K562 (cell line): ENCODE results near the gene GNPTAB. TPM values are rescaled to one million over a fixed set of nuclear protein-coding genes. Genes with fewer than 3 reads are reported as not detected.
A peak's percentile ranks its signal among the peaks of the same experiment; 100 is the strongest.

Experiments used
- ATAC-seq: fragments of 200-7000 bp; cut with Tn5 transposase; 3 replicates; pipeline ENCODE4 v1.9.1; 2020; ENCODE audit warnings: moderate library complexity
- BruUV-seq: library from RNA; stranded (reverse); fragments of 400-500 nt; replicated peaks from 2 replicates; lab custom pipeline; 2021; lab: Mats Ljungman, UMichigan
- CTCF ChIA-PET: fragments of 300-600 bp; formaldehyde crosslinking; extraction: SDS; loops from one replicate; lab custom pipeline; 2021; ENCODE audit warnings: low intra/inter-chr PET ratio; lab: Yijun Ruan, JAX
- POLR2A ChIA-PET: fragments of 300-600, 350-650 bp; sonication (Branson Sonifier 250); formaldehyde crosslinking; extraction: SDS; loops from one replicate; lab custom pipeline; 2021; ENCODE audit warnings: antibody characterized with exemption, inconsistent platforms; lab: Yijun Ruan, JAX
- DNase-seq, 4 experiments: peaks; one replicate each; pipeline versions ENCODE4 v3.0.0 to v3.0.0-alpha.2; 2011 to 2018; ENCODE audit warnings: low spot score in 3 of 4, mixed read lengths in 3 of 4; ENCODE audit errors: extremely low read depth in 1 of 4
- FAIRE-seq: peaks from 2 replicates; lab custom pipeline; 2011; peaks lifted over from hg19 to GRCh38; lab: Jason Lieb, UNC
- H2AFZ ChIP-seq: 2 replicates; pipeline ENCODE4 v1.6.0; 2011; ENCODE audit warnings: low read depth, low read length, control low read depth, inconsistent platforms
- H3K27ac ChIP-seq: fragments of 200-600 bp; 3 replicates; pipeline ENCODE4 v1.8.0; 2011; ENCODE audit warnings: low read depth, mild to moderate bottlenecking, control low read depth, inconsistent platforms, low read length, moderate library complexity, mixed read lengths; ENCODE audit errors: extremely low read depth
- H3K27me3 ChIP-seq, 2 experiments: fragments of 300-600 bp in 1 of 2; 2 replicates in 1 of 2; 3 replicates in 1 of 2; pipeline versions ENCODE4 v1.6.0 to v1.8.0; 2011; ENCODE audit warnings: inconsistent platforms in 2 of 2, low read length in 2 of 2, mild to moderate bottlenecking in 1 of 2, mixed read lengths in 1 of 2, moderate library complexity in 1 of 2; ENCODE audit not compliant: control insufficient read depth in 2 of 2, insufficient read depth in 2 of 2
- H3K36me3 ChIP-seq: fragments of 300-600 bp; 3 replicates; pipeline ENCODE4 v1.8.0; 2011; ENCODE audit warnings: mild to moderate bottlenecking, low read length, inconsistent platforms; ENCODE audit not compliant: control insufficient read depth, insufficient read depth
- H3K4me1 ChIP-seq, 2 experiments: fragments of 200-600 bp in 1 of 2; replicated peaks in 1 of 2; 2 replicates in 1 of 2; 3 replicates in 1 of 2; pipeline versions ENCODE4 v1.5.1 to v1.8.0; 2011; ENCODE audit warnings: inconsistent platforms in 2 of 2, low read length in 2 of 2, mild to moderate bottlenecking in 1 of 2, mixed read lengths in 1 of 2, moderate library complexity in 1 of 2; ENCODE audit not compliant: control insufficient read depth in 2 of 2, insufficient read depth in 2 of 2
- H3K4me2 ChIP-seq: 2 replicates; pipeline ENCODE4 v1.6.1; 2011; ENCODE audit warnings: low read length, control low read depth, inconsistent platforms, mixed read lengths; ENCODE audit not compliant: insufficient read depth
- H3K4me3 ChIP-seq: fragments of 200-600 bp; sonication (generic), shearing (Covaris generic); 2 replicates; pipeline ENCODE4 v1.5.1; 2016; ENCODE audit warnings: control low read depth, inconsistent platforms
- H3K79me2 ChIP-seq: fragments of 200-600 bp; 3 replicates; pipeline ENCODE4 v1.8.0; 2011; ENCODE audit warnings: low read length, inconsistent platforms; ENCODE audit not compliant: control insufficient read depth, insufficient read depth
- H3K9ac ChIP-seq, 2 experiments: 2 replicates each; pipeline versions ENCODE4 v1.6.0 to v1.6.1; 2011; ENCODE audit warnings: low read depth in 2 of 2, low read length in 2 of 2, control low read depth in 1 of 2, inconsistent platforms in 1 of 2, mild to moderate bottlenecking in 1 of 2, mixed read lengths in 1 of 2; ENCODE audit not compliant: insufficient read depth in 1 of 2
- H3K9me1 ChIP-seq: one replicate; pipeline ENCODE4 v1.6.0; 2011; ENCODE audit warnings: inconsistent platforms, mild to moderate bottlenecking, low read length, moderate library complexity; ENCODE audit not compliant: control insufficient read depth, insufficient read depth
- H3K9me3 ChIP-seq: replicated peaks from 2 replicates; pipeline ENCODE4 v1.5.1; 2011; ENCODE audit warnings: low read depth, low read length, inconsistent platforms; ENCODE audit not compliant: control insufficient read depth, insufficient read depth
- H4K20me1 ChIP-seq: replicated peaks from 2 replicates; pipeline ENCODE4 v1.6.1; 2011; ENCODE audit warnings: low read length, inconsistent platforms, mixed read lengths; ENCODE audit not compliant: control insufficient read depth, insufficient read depth
- DEAF1 ChIP-seq: fragments of 450-650 bp; formaldehyde crosslinking; IDR thresholded peaks from 2 replicates; pipeline ENCODE4 v1.4.0; 2020; ENCODE audit warnings: mild to moderate bottlenecking, moderate library complexity
- GTF2F1 ChIP-seq: IDR thresholded peaks from 2 replicates; pipeline ENCODE4 v1.6.1; 2011; ENCODE audit warnings: low read depth, low read length, improper control_type of control experiment
- MEF2D ChIP-seq: conservative IDR thresholded peaks from 2 replicates; pipeline ENCODE4 v1.6.1; 2016; ENCODE audit warnings: low read depth, missing genetic modification characterization, missing compliant biosample characterization
- POLR2A ChIP-seq: fragments of 450-650 bp; conservative IDR thresholded peaks from 2 replicates; pipeline ENCODE4 v1.6.1; 2016
- RAD21 ChIP-seq, 2 experiments: fragments of 250-450 bp in 1 of 2; fragments of 450-650 bp in 1 of 2; sonication (Bioruptor Pico) in 1 of 2; formaldehyde crosslinking in 1 of 2; IDR thresholded peaks in 1 of 2; conservative IDR thresholded peaks in 1 of 2; 2 replicates each; pipeline versions ENCODE4 v1.4.0 to v1.8.0; 2020 to 2022; ENCODE audit warnings: mild to moderate bottlenecking in 2 of 2, moderate library complexity in 1 of 2
- SMC3 ChIP-seq: conservative IDR thresholded peaks from 2 replicates; pipeline ENCODE4 v1.6.1; 2011; ENCODE audit warnings: low read depth, low read length, improper control_type of control experiment; ENCODE audit not compliant: insufficient read depth
- SP1 ChIP-seq: sonication (generic); formaldehyde crosslinking; IDR thresholded peaks from 2 replicates; pipeline ENCODE4 v1.8.1; 2022; ENCODE audit warnings: mild to moderate bottlenecking, missing genetic modification reagents
- TEAD2 ChIP-seq: fragments of 450-650 bp; IDR thresholded peaks from 2 replicates; pipeline ENCODE4 v1.6.1; 2016; ENCODE audit warnings: missing genetic modification characterization, control low read depth, missing compliant biosample characterization
- TEAD4 ChIP-seq, 2 experiments: sonication (generic) in 1 of 2; formaldehyde crosslinking in 1 of 2; IDR thresholded peaks; 2 replicates each; pipeline versions ENCODE4 v1.6.1 to v1.8.0; 2012 to 2022; ENCODE audit warnings: borderline replicate concordance in 1 of 2, inconsistent platforms in 1 of 2, low read length in 1 of 2, mild to moderate bottlenecking in 1 of 2, missing genetic modification reagents in 1 of 2
- ZKSCAN3 ChIP-seq: fragments of 250-450 bp; sonication (Bioruptor Pico); IDR thresholded peaks from 2 replicates; pipeline ENCODE4 v1.4.0; 2020
- ZNF766 ChIP-seq: fragments of 200-800 bp; sonication (Bioruptor generic); conservative IDR thresholded peaks from 2 replicates; pipeline ENCODE4 v1.6.1; 2016; ENCODE audit warnings: missing genetic modification characterization, missing compliant biosample characterization
- WGBS: fragments of 100-300 bp; shearing (Covaris generic); methylation state at CpG from one replicate; pipeline ENCODE4 v1.1.6; 2016; ENCODE audit warnings: low coverage, mixed read lengths; ENCODE audit not compliant: insufficient coverage; ENCODE audit errors: missing lambda C conversion rate; 5-methylcytosine and 5-hydroxymethylcytosine counted together
- in situ Hi-C: fragments of 300-500 bp; cut with MboI; formaldehyde crosslinking; loops from 4 replicates; pipeline ENCODE4 v1.15.0; 2018; ENCODE audit warnings: inconsistent platforms, mixed read lengths
- intact Hi-C: fragments of 100-400 bp; cut with micrococcal nuclease; formaldehyde crosslinking; loops from 2 replicates; pipeline ENCODE4 v1.14.2; 2022
- polyA plus RNA-seq, 8 experiments: library from polyadenylated mRNA; depleted of rRNA in 4 of 8; stranded (reverse) in 5 of 8; unstranded in 3 of 8; fragments of >200 nt; fragmentation: Nextera tagmentation in 2 of 8; fragmentation: Illumina TruSeq in 1 of 8; extraction: Ambion mirVana in 2 of 8; extraction: Trizol in 1 of 8; gene quantifications; 2 replicates each; pipeline versions ENCODE4 v1.2.1 to v1.2.3, GENCODE V29; 2011 to 2014; ENCODE audit warnings: inconsistent platforms in 1 of 8, missing spikeins in 1 of 8
- total RNA-seq, 7 experiments: library from RNA; depleted of rRNA in 6 of 7; stranded (reverse); fragments of >200 nt in 6 of 7; fragmentation: Illumina TruSeq in 2 of 7; extraction: Trizol in 2 of 7; gene quantifications; 2 replicates each; pipeline versions ENCODE4 v1.2.1 to v1.2.3, GENCODE V29; 2011 to 2021; ENCODE audit warnings: low replicate concordance in 1 of 7

The GNPTAB gene
- total and polyA plus RNA-seq, 9 of the 15 experiments (the other 6 are each of a cell fraction or from before 2014, with no cell fraction given), result 5.9 to 23.2 (median 19.3) TPM

GRCh38 chr12:101759396-101760047 is 71.2 kb downstream of the GNPTAB start (continued):
- peak; percentile 31; the same call in 1 of the 2 replicates for TF ChIP-seq DEAF1 (CRISPR knock-in tag)
- peak; percentile 54 to 80 for TF ChIP-seq RAD21 (CRISPR knock-in tag; conservative IDR thresholded peaks at IDR 0.05 in 1 of 2, IDR thresholded peaks at IDR 0.05 in 1 of 2)
- no peak for TF ChIP-seq ZNF766 (CRISPR knock-in tag)
- no peak for TF ChIP-seq MEF2D (tag)
- TF ChIP-seq SMC3, result 0 out of 2 replicates have a peak, but pooled peaks have one; percentile 28
- no peak for TF ChIP-seq GTF2F1
- no peak for TF ChIP-seq SP1 (CRISPR knock-in tag)
- 0 out of 2 replicates have a peak, but pooled peaks have one; percentile 38 for TF ChIP-seq TEAD2 (tag)

GRCh38 chr12:101750152-101750551 is 80.6 kb downstream of the GNPTAB start:
- 91% methylated on average over 4 of the region's 4 CpGs for WGBS
- H2AFZ ChIP-seq, result no peak overlapping the region
- H3K9me1 ChIP-seq, result no peaks in the 10 kb centered on the region
- ChIA-PET POLR2A (no interaction called here), CTCF (no interaction called here)
- no peak overlapping the region for H3K9ac ChIP-seq
- TF ChIP-seq TEAD4 (IDR thresholded peaks at IDR 0.05; ENCODE audit: low read length) (no peak), TEAD4 (CRISPR knock-in tag; IDR thresholded peaks at IDR 0.05; ENCODE audit: borderline replicate concordance) (no peak), ZKSCAN3 (no peak), POLR2A (0 out of 2 replicates have a peak, but pooled peaks have one; percentile 4)
- H3K79me2 ChIP-seq, result no peaks in the 10 kb centered on the region
- intact Hi-C loops, result loop anchor here (10.0 kb wide), 1 partner anchor 255 kb away; no protein-coding TSS in a partner anchor
- H3K36me3 ChIP-seq, result peaks cover 73% of the 10 kb centered on the region
- no TSS peak for BruUV-seq
- no peak overlapping the region for H3K27ac ChIP-seq
- ATAC-seq, result peak; percentile 35; the same call in 1 of the 3 replicates
- no peak for FAIRE-seq
- H3K4me1 ChIP-seq, result no peaks in the 10 kb centered on the region
- no peaks in the 10 kb centered on the region for H4K20me1 ChIP-seq
- no peak for DNase-seq
- in situ Hi-C loops, result no loop called here
- no peaks in the 10 kb centered on the region for H3K9me3 ChIP-seq
- no peak overlapping the region for H3K4me2 ChIP-seq
- no peaks in the 10 kb centered on the region for H3K27me3 ChIP-seq
- H3K4me3 ChIP-seq, result no peak overlapping the region
